Measurements from ENCODE around the gene RNF115. TPM values are rescaled to one million over a fixed set of nuclear protein-coding genes. Genes with fewer than 3 reads are reported as not detected.

Gene RNF115
- total and polyA plus RNA-seq, 2 of the 13 experiments (the other 11 are each of a cell fraction or from before 2014, with no cell fraction given): 6.0 to 10.1 TPM

DNA sequence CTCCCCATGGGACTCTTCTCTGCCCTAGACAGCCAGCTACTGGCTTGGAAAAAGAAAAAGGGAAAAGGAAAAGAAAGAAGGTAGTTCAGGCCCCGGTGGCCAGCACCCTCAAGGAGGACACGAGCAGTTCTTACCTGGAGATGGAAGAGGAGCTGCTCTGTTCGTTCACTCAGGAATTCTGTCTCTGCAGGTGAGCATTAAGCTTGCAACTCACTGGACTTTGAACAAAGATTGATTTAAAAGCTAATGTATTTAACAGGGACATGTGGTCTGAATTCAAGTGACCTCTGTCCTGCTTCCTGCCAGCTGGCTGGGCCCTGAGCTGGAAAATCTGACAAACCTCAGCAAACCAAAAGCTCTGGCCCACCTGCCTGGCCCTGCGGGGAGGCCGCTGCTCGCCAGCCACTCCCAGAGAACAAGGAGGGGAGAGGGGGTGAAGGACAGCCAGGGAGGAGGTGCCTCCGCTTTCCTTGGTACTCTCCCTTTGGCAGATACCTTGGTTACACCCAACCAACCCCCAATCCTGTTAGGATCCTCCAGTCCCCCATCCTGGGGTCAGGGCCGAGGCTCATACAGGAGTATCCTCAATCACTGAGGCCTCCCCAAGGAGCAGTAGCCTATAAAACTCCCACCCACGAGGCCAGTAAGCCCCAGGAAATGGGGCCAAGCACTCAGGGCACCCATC, 116.6 kb downstream of the RNF115 start, which contains the start of gene PDZK1 (continued):
- TF ChIP-seq FOXJ3 (CRISPR knock-in tag; IDR thresholded peaks at IDR 0.05; ENCODE audit: borderline replicate concordance): peak; percentile 43; the same call in 1 of the 2 replicates
- TF ChIP-seq NAIF1 (CRISPR knock-in tag; IDR thresholded peaks at IDR 0.05; ENCODE audit: borderline replicate concordance): no peak
- no peak for TF ChIP-seq SNRNP70 (IDR thresholded peaks at IDR 0.05; ENCODE audit: low read depth, low read length)
- no peak for TF ChIP-seq SMC3 (IDR thresholded peaks at IDR 0.05; ENCODE audit: low read length)
- TF ChIP-seq ARNT (IDR thresholded peaks at IDR 0.05): no peak
- TF ChIP-seq ADNP (CRISPR knock-in tag; IDR thresholded peaks at IDR 0.05): no peak
- TF ChIP-seq, protein P1, sequence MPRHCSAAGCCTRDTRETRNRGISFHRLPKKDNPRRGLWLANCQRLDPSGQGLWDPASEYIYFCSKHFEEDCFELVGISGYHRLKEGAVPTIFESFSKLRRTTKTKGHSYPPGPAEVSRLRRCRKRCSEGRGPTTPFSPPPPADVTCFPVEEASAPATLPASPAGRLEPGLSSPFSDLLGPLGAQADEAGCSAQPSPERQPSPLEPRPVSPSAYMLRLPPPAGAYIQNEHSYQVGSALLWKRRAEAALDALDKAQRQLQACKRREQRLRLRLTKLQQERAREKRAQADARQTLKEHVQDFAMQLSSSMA (CRISPR knock-in tag; IDR thresholded peaks at IDR 0.05): no peak
- no peak for TF ChIP-seq YEATS2 (CRISPR knock-in tag; IDR thresholded peaks at IDR 0.05; ENCODE audit: borderline replicate concordance)
- TF ChIP-seq IKZF1 (IDR thresholded peaks at IDR 0.05): no peak
- no peak for TF ChIP-seq ZNF567 (CRISPR knock-in tag; IDR thresholded peaks at IDR 0.05; ENCODE audit: borderline replicate concordance)
- peak; percentile 92 for TF ChIP-seq ETV5 (CRISPR knock-in tag; IDR thresholded peaks at IDR 0.05; ENCODE audit: borderline replicate concordance)
- no peak for TF ChIP-seq JUN (CRISPR knock-in tag; IDR thresholded peaks at IDR 0.05)
- no peak for TF ChIP-seq KLF15 (CRISPR knock-in tag; IDR thresholded peaks at IDR 0.05; ENCODE audit: borderline replicate concordance)
- TF ChIP-seq ATM (IDR thresholded peaks at IDR 0.05; ENCODE audit: borderline replicate concordance): no peak
- TF ChIP-seq SRSF4 (IDR thresholded peaks at IDR 0.05; ENCODE audit: low read depth, low read length, poor library complexity, severe bottlenecking): no peak
- TF ChIP-seq ZNF468 (CRISPR knock-in tag; IDR thresholded peaks at IDR 0.05): no peak
- TF ChIP-seq MIER2 (CRISPR knock-in tag; IDR thresholded peaks at IDR 0.05): no peak
- no peak for TF ChIP-seq SETDB1 (CRISPR knock-in tag; IDR thresholded peaks at IDR 0.05; ENCODE audit: borderline replicate concordance)
- TF ChIP-seq, protein P2, sequence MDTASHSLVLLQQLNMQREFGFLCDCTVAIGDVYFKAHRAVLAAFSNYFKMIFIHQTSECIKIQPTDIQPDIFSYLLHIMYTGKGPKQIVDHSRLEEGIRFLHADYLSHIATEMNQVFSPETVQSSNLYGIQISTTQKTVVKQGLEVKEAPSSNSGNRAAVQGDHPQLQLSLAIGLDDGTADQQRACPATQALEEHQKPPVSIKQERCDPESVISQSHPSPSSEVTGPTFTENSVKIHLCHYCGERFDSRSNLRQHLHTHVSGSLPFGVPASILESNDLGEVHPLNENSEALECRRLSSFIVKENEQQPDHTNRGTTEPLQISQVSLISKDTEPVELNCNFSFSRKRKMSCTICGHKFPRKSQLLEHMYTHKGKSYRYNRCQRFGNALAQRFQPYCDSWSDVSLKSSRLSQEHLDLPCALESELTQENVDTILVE (CRISPR knock-in tag; IDR thresholded peaks at IDR 0.05): no peak
- TF ChIP-seq SP5 (CRISPR knock-in tag; IDR thresholded peaks at IDR 0.05; ENCODE audit: borderline replicate concordance, low read depth): no peak
- TF ChIP-seq BCL3 (CRISPR knock-in tag; IDR thresholded peaks at IDR 0.05): no peak; the same call in 1 of the 2 replicates
- TF ChIP-seq ZNF589 (CRISPR knock-in tag; conservative IDR thresholded peaks at IDR 0.05): no peak
- TF ChIP-seq ZNF83 (CRISPR knock-in tag; IDR thresholded peaks at IDR 0.05; ENCODE audit: borderline replicate concordance): no peak
- TF ChIP-seq, protein P3, sequence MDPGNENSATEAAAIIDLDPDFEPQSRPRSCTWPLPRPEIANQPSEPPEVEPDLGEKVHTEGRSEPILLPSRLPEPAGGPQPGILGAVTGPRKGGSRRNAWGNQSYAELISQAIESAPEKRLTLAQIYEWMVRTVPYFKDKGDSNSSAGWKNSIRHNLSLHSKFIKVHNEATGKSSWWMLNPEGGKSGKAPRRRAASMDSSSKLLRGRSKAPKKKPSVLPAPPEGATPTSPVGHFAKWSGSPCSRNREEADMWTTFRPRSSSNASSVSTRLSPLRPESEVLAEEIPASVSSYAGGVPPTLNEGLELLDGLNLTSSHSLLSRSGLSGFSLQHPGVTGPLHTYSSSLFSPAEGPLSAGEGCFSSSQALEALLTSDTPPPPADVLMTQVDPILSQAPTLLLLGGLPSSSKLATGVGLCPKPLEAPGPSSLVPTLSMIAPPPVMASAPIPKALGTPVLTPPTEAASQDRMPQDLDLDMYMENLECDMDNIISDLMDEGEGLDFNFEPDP (CRISPR knock-in tag; conservative IDR thresholded peaks at IDR 0.05): 0 out of 2 replicates have a peak, but pooled peaks have one; percentile 33
- TF ChIP-seq, protein P4, sequence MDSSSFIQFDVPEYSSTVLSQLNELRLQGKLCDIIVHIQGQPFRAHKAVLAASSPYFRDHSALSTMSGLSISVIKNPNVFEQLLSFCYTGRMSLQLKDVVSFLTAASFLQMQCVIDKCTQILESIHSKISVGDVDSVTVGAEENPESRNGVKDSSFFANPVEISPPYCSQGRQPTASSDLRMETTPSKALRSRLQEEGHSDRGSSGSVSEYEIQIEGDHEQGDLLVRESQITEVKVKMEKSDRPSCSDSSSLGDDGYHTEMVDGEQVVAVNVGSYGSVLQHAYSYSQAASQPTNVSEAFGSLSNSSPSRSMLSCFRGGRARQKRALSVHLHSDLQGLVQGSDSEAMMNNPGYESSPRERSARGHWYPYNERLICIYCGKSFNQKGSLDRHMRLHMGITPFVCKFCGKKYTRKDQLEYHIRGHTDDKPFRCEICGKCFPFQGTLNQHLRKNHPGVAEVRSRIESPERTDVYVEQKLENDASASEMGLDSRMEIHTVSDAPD (CRISPR knock-in tag; IDR thresholded peaks at IDR 0.05): peak; percentile 28; the same call in 1 of the 2 replicates
- TF ChIP-seq ZNF660 (CRISPR knock-in tag; IDR thresholded peaks at IDR 0.05; ENCODE audit: borderline replicate concordance, low read depth): no peak

Measured in HepG2 (cell line).